ENCODE results near the gene FMNL2. TPM values are rescaled to one million over a fixed set of nuclear protein-coding genes. Genes with fewer than 3 reads are reported as not detected.
A peak's percentile ranks its signal among the peaks of the same experiment; 100 is the strongest.

Gene FMNL2
- total and polyA plus RNA-seq, 2 experiments from 2014 or later = 5.1 to 11.7 TPM

DNA sequence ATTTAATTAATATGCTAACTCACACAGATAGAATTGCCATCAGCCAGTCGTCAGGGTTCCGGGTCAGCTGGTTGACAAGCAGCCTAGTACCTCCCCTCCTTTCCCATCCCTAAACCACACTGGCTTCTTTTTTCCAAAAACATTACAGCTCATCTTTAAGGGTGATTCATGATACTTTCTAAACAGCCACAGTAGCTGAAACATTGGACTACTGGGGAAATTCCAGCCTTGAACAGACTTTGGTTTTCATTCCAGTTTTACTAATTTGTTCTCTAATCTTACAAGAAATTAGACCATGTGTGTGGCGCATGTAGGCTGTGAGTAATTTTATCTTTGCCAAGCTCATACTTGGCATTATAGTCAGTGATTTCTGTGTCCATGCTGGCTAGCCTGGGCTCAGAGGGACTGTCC, 110.8 kb downstream of the FMNL2 start:
- no peak overlapping the region for H3K27ac ChIP-seq
- H3K36me3 ChIP-seq = no peaks in the 10 kb centered on the region
- H3K27me3 ChIP-seq = no peaks in the 10 kb centered on the region
- DNase-seq (ENCODE audit: low read depth in 1 of 2, low spot score in 1 of 2) = peak in 1 of 2 donors; percentile 81
- H3K4me1 ChIP-seq (ENCODE audit: low read depth) = peaks cover 7% of the 10 kb centered on the region
- TF ChIP-seq, protein P1, sequence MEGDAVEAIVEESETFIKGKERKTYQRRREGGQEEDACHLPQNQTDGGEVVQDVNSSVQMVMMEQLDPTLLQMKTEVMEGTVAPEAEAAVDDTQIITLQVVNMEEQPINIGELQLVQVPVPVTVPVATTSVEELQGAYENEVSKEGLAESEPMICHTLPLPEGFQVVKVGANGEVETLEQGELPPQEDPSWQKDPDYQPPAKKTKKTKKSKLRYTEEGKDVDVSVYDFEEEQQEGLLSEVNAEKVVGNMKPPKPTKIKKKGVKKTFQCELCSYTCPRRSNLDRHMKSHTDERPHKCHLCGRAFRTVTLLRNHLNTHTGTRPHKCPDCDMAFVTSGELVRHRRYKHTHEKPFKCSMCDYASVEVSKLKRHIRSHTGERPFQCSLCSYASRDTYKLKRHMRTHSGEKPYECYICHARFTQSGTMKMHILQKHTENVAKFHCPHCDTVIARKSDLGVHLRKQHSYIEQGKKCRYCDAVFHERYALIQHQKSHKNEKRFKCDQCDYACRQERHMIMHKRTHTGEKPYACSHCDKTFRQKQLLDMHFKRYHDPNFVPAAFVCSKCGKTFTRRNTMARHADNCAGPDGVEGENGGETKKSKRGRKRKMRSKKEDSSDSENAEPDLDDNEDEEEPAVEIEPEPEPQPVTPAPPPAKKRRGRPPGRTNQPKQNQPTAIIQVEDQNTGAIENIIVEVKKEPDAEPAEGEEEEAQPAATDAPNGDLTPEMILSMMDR (IDR thresholded peaks at IDR 0.05; ENCODE audit: low read depth, low read length) = no peak
- H3K9me3 ChIP-seq (ENCODE audit: low read depth) = no peaks in the 10 kb centered on the region
- H3K4me3 ChIP-seq = no peak overlapping the region

GRCh38 chr2:152446213-152446612, 111.2 kb downstream of the FMNL2 start:
- H3K36me3 ChIP-seq = no peaks in the 10 kb centered on the region
- no peak for DNase-seq (ENCODE audit: low read depth in 1 of 2, low spot score in 1 of 2)
- no peaks in the 10 kb centered on the region for H3K9me3 ChIP-seq (ENCODE audit: low read depth)
- TF ChIP-seq, protein P1 (IDR thresholded peaks at IDR 0.05; ENCODE audit: low read depth, low read length) = no peak
- H3K27ac ChIP-seq = no peak overlapping the region
- no peaks in the 10 kb centered on the region for H3K27me3 ChIP-seq
- no peak overlapping the region for H3K4me3 ChIP-seq
- H3K4me1 ChIP-seq (ENCODE audit: low read depth) = peaks cover 7% of the 10 kb centered on the region

GRCh38 chr2:152447897-152448296, 112.9 kb downstream of the FMNL2 start:
- Histone ChIP-seq H3K4me3 (no peak overlapping the region), H3K36me3 (no peaks in the 10 kb centered on the region), H3K27ac (no peak overlapping the region), H3K9me3 (ENCODE audit: low read depth) (no peaks in the 10 kb centered on the region), H3K4me1 (ENCODE audit: low read depth) (peaks cover 7% of the 10 kb centered on the region), H3K27me3 (no peaks in the 10 kb centered on the region)
- no peak for DNase-seq (ENCODE audit: low read depth in 1 of 2, low spot score in 1 of 2)
- TF ChIP-seq, protein P1 (IDR thresholded peaks at IDR 0.05; ENCODE audit: low read depth, low read length) = no peak

GRCh38 chr2:152448606-152449005, 113.6 kb downstream of the FMNL2 start:
- no peak for DNase-seq (ENCODE audit: low read depth in 1 of 2, low spot score in 1 of 2)
- H3K4me3 ChIP-seq = no peak overlapping the region
- H3K27ac ChIP-seq = no peak overlapping the region
- TF ChIP-seq, protein P1 (IDR thresholded peaks at IDR 0.05; ENCODE audit: low read depth, low read length) = no peak
- no peaks in the 10 kb centered on the region for H3K36me3 ChIP-seq
- peaks cover 11% of the 10 kb centered on the region for H3K4me1 ChIP-seq (ENCODE audit: low read depth)
- H3K27me3 ChIP-seq = no peaks in the 10 kb centered on the region
- H3K9me3 ChIP-seq (ENCODE audit: low read depth) = no peaks in the 10 kb centered on the region

GRCh38 chr2:152449578-152449977, 114.6 kb downstream of the FMNL2 start:
- Histone ChIP-seq H3K4me1 (ENCODE audit: low read depth) (peaks cover 17% of the 10 kb centered on the region), H3K27ac (no peak overlapping the region), H3K9me3 (ENCODE audit: low read depth) (no peaks in the 10 kb centered on the region), H3K4me3 (no peak overlapping the region), H3K27me3 (no peaks in the 10 kb centered on the region), H3K36me3 (no peaks in the 10 kb centered on the region)
- TF ChIP-seq, protein P1 (IDR thresholded peaks at IDR 0.05; ENCODE audit: low read depth, low read length) = no peak
- DNase-seq (ENCODE audit: low read depth in 1 of 2, low spot score in 1 of 2) = no peak

- TF ChIP-seq, protein P1 (IDR thresholded peaks at IDR 0.05; ENCODE audit: low read depth, low read length) = no peak
- Histone ChIP-seq H3K9me3 (ENCODE audit: low read depth) (no peaks in the 10 kb centered on the region), H3K36me3 (no peaks in the 10 kb centered on the region), H3K4me1 (ENCODE audit: low read depth) (peaks cover 22% of the 10 kb centered on the region), H3K27ac (no peak overlapping the region), H3K4me3 (no peak overlapping the region), H3K27me3 (no peaks in the 10 kb centered on the region)
- DNase-seq (ENCODE audit: low read depth in 1 of 2, low spot score in 1 of 2) = no peak
Observed at GRCh38 chr2:152450176-152450575, 115.2 kb downstream of the FMNL2 start.

Measured in cardiac muscle cell (in vitro differentiated cells and primary cell).